ENCODE data around the gene IP6K3. TPM values are rescaled to one million over a fixed set of nuclear protein-coding genes. Genes with fewer than 3 reads are reported as not detected.

The IP6K3 gene
- total RNA-seq, 1 donor from 2014 or later: 1.5 TPM

DNA sequence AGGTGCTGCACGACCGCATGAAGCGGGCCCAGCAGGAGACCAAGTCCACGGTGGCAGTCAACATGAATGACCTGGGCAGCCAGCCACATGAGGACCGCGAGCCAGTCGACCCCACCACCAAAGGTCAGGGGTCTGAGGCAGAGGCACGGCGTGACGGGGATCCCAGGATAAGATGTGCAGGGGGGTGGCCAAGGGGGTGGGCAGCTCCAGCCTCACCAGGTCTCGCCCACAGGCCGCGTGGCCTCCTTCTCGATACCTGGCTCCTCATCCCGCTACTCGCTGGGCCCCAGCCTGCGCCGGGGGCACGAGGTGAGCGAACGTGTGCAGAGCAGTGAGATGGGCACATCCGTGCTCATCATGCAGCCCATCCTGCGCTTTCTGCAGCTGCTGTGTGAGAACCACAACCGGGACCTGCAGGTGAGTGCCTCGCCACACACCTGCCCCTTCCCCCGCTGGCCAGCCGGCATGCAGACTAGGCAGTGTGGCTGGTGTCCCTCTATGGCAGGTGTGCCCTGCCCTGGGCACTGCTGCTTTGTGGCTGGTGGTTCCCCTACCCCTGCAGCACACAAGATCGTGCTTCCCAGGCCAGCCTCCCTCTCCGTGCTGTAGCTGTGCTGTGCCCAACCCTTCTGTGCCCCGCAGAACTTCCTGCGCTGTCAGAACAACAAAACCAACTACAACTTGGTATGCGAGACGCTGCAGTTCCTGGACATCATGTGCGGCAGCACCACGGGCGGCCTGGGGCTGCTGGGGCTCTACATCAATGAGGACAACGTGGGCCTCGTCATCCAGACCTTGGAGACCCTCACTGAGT, 61.1 kb downstream of the IP6K3 start:
- TF ChIP-seq POLR2A (IDR thresholded peaks at IDR 0.05) (no peak), POLR2AphosphoS5 (IDR thresholded peaks at IDR 0.05; ENCODE audit: insufficient read depth in 1 of 2, low read depth in 1 of 2) (no peak)
- TF ChIP-seq, protein P1, sequence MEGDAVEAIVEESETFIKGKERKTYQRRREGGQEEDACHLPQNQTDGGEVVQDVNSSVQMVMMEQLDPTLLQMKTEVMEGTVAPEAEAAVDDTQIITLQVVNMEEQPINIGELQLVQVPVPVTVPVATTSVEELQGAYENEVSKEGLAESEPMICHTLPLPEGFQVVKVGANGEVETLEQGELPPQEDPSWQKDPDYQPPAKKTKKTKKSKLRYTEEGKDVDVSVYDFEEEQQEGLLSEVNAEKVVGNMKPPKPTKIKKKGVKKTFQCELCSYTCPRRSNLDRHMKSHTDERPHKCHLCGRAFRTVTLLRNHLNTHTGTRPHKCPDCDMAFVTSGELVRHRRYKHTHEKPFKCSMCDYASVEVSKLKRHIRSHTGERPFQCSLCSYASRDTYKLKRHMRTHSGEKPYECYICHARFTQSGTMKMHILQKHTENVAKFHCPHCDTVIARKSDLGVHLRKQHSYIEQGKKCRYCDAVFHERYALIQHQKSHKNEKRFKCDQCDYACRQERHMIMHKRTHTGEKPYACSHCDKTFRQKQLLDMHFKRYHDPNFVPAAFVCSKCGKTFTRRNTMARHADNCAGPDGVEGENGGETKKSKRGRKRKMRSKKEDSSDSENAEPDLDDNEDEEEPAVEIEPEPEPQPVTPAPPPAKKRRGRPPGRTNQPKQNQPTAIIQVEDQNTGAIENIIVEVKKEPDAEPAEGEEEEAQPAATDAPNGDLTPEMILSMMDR (IDR thresholded peaks at IDR 0.05): no peak
- H3K36me3 ChIP-seq: peaks cover 0 to 73% of the 10 kb centered on the region in 2 donors
- H3K27ac ChIP-seq: no peak overlapping the region
- H3K4me1 ChIP-seq: no peaks in the 10 kb centered on the region
- no peak overlapping the region for H3K4me3 ChIP-seq
- H3K9me3 ChIP-seq: no peaks in the 10 kb centered on the region
- intact Hi-C loops (cut with DNase I): no loop called here
- DNase-seq (ENCODE audit: extremely low spot score in 2 of 2): no peak
- H3K27me3 ChIP-seq: no peaks in the 10 kb centered on the region

DNA sequence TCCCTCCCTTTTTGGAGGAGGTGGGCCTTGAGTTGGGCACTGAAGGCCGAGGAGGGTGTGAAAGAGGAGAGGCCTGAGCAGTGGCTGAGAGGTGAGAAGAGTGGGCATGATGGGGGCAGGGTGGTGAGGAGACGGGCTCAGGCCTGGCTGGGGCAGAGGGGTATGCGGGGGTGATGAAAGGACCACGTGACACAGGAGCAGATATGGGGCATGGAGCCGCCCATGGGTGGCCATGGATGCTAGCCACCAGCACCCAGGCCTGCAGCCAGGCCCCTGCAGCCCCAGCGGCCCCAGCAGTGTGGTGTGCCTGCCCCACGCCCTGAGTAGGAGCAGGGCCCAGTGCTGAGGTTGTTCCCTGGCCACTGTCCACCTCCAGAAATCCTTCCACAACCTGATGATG, 61.7 kb downstream of the IP6K3 start:
- DNase-seq (ENCODE audit: extremely low spot score in 2 of 2): no peak
- Histone ChIP-seq H3K27ac (no peak overlapping the region), H3K9me3 (no peaks in the 10 kb centered on the region), H3K36me3 (peaks cover 0 to 79% of the 10 kb centered on the region in 2 donors), H3K27me3 (no peaks in the 10 kb centered on the region), H3K4me1 (no peaks in the 10 kb centered on the region), H3K4me3 (no peak overlapping the region)
- TF ChIP-seq POLR2A (IDR thresholded peaks at IDR 0.05): no peak
- TF ChIP-seq POLR2AphosphoS5 (IDR thresholded peaks at IDR 0.05; ENCODE audit: insufficient read depth in 1 of 2, low read depth in 1 of 2): no peak
- TF ChIP-seq, protein P1 (IDR thresholded peaks at IDR 0.05): no peak
- intact Hi-C loops (cut with DNase I): no loop called here

DNA sequence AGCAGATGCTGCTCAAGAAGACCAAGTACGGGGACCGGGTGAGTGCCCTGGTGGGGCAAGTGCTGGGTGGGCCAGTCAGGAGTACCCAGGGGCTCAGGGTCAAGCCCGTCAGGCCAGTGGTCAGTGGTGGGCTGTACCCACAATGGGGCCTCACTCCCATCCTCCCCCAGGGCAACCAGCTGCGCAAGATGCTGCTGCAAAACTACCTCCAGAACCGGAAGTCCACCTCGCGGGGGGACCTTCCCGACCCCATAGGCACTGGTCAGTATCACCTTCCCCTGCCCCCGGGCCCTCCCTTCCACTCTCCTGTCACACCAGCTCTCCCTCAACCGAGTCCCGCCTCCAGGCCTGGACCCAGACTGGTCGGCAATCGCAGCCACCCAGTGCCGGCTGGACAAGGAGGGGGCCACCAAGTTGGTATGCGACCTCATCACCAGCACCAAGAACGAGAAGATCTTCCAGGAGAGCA, 62.2 kb downstream of the IP6K3 start:
- TF ChIP-seq POLR2AphosphoS5 (IDR thresholded peaks at IDR 0.05; ENCODE audit: insufficient read depth in 1 of 2, low read depth in 1 of 2) (no peak), POLR2A (IDR thresholded peaks at IDR 0.05) (no peak)
- TF ChIP-seq, protein P1 (IDR thresholded peaks at IDR 0.05): no peak
- intact Hi-C loops (cut with DNase I): no loop called here
- Histone ChIP-seq H3K4me1 (no peaks in the 10 kb centered on the region), H3K36me3 (peaks cover 0 to 79% of the 10 kb centered on the region in 2 donors), H3K9me3 (no peaks in the 10 kb centered on the region), H3K27ac (no peak overlapping the region), H3K4me3 (no peak overlapping the region), H3K27me3 (no peaks in the 10 kb centered on the region)
- no peak for DNase-seq (ENCODE audit: extremely low spot score in 2 of 2)

DNA sequence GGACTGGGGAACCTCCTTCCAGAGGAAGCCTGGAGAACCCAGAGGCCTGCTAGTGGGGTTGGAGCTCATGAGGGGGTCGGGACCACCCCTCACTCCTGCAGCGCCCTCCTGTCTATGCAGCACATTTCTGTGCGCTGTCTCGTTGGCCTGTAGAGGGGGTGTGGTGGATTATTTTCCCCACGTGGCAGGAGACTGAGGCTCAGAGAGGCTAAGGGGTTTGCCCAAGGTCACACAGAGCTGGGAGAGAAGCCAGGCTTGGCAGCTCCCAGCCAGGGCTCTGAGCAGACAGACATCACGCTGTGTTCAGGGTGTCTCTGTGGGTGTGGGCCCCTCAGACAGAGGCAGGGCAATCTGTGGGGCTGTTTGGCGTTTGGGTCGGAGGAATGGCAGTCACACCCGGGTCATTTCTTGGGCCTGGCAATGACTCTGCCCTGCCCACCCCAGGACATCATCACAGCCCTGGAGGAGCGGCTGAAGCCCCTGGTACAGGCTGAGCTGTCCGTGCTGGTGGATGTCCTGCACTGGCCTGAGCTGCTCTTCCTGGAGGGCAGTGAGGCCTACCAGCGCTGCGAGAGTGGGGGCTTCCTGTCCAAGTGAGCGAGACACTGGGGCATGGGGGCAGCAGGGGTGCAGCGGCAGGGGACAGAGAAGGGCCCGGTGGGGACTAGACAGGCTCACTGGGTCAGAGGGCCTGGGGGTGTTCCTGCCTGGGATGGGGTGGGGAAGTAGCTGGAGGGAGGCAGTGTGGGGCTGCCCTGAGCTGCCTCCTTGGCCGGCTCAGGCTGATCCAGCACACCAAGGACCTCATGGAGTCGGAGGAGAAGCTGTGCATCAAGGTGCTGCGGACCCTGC, 62.9 kb downstream of the IP6K3 start:
- H3K4me3 ChIP-seq: no peak overlapping the region
- TF ChIP-seq, protein P1 (IDR thresholded peaks at IDR 0.05): no peak
- TF ChIP-seq POLR2A (IDR thresholded peaks at IDR 0.05): no peak
- TF ChIP-seq POLR2AphosphoS5 (IDR thresholded peaks at IDR 0.05; ENCODE audit: insufficient read depth in 1 of 2, low read depth in 1 of 2): no peak
- H3K27ac ChIP-seq: no peak overlapping the region
- no peak for DNase-seq (ENCODE audit: extremely low spot score in 2 of 2)
- H3K36me3 ChIP-seq: peaks cover 0 to 79% of the 10 kb centered on the region in 2 donors
- no peaks in the 10 kb centered on the region for H3K4me1 ChIP-seq
- H3K9me3 ChIP-seq: no peaks in the 10 kb centered on the region
- intact Hi-C loops (cut with DNase I): no loop called here
- H3K27me3 ChIP-seq: no peaks in the 10 kb centered on the region

Measured in vagina (tissue), 2 donors.